ENCODE data around the gene QRICH1. TPM values are rescaled to one million over a fixed set of nuclear protein-coding genes. Genes with fewer than 3 reads are reported as not detected.

Gene QRICH1
- total RNA-seq, 8 experiments from 2014 or later: 41.4 to 95.3 (median 71.4) TPM

DNA sequence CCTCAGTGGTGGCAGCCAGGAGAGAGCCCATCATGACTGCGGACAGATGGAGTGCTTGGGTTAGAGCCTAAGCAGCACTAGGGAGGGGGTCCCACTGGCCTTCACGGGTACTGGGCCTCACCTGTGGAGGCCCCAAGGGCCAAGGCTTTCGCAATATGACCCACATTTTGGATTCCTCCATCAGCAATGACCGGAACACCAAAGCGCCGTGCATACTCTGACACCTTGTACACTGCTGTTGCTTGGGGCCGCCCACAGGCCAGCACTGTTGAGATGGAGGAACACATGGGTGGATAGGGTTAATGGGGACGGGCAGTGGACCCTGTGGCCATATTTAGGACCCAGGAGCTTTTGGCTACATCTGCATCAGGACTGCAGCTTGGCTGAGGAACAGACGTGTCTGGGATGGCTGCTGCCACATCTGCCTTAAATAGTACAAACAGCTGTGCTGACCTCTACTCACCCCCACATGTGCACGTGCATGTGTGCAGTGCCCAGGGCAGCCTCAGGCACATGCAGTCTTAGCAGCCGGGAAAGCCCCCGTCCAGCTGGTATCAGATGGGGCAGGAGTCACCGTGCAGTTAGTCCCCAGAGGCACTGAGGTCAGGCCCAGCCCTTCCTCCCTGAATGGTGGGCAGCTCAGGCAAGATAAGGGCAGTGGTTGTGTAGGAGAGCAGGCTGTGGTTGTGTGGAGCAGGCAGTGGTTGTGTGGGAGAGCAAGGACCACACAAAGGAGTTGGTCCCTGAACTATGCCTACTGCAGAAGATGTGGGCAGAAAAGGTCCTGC is 68.7 kb downstream of the QRICH1 start:
- H3K27ac ChIP-seq: no peak overlapping the region
- peaks cover 14 to 21% of the 10 kb centered on the region in 2 donors for H3K4me1 ChIP-seq (replicated peaks in 1 of 2)
- no peak for ATAC-seq (replicated peaks in 6 of 8)
- no peak overlapping the region for H3K4me3 ChIP-seq
- in situ Hi-C loops (cut with MboI; ENCODE audit: low pct_unique_long_range_greater_than_20kb in 2 of 9, low sequenced_read_pairs in 9 of 9, unreplicated experiment in 9 of 9): no loop called here
- WGBS, 10 experiments: 50 to 100% (median 87%) methylated on average over 1 to 7 of the region's 13 CpGs; no CpG with 5 or more reads in 4 of the 10 experiments

- no peak overlapping the region for H3K4me3 ChIP-seq
- WGBS, 10 experiments: 50 to 100% (median 93%) methylated on average over 1 to 4 of the region's 5 CpGs; no CpG with 5 or more reads in 5 of the 10 experiments
- no peak for ATAC-seq (replicated peaks in 6 of 8)
- peaks cover 20 to 23% of the 10 kb centered on the region in 2 donors for H3K4me1 ChIP-seq (replicated peaks in 1 of 2)
- in situ Hi-C loops (cut with MboI; ENCODE audit: low pct_unique_long_range_greater_than_20kb in 2 of 9, low sequenced_read_pairs in 9 of 9, unreplicated experiment in 9 of 9): no loop called here
- H3K27ac ChIP-seq: no peak overlapping the region
These were observed 69.4 kb downstream of the QRICH1 start for GRCh38 chr3:49024449-49024848.

GRCh38 chr3:49023775-49024174 is 70.1 kb downstream of the QRICH1 start:
- 100% methylated on average over 1 to 2 of the region's 4 CpGs; no CpG with 5 or more reads in 7 of the 10 experiments for WGBS, 10 experiments
- H3K27ac ChIP-seq: no peak overlapping the region
- H3K4me3 ChIP-seq: no peak overlapping the region
- no peak for ATAC-seq (replicated peaks in 6 of 8)
- H3K4me1 ChIP-seq (replicated peaks in 1 of 2): peaks cover 26 to 27% of the 10 kb centered on the region in 2 donors
- in situ Hi-C loops (cut with MboI; ENCODE audit: low pct_unique_long_range_greater_than_20kb in 2 of 9, low sequenced_read_pairs in 9 of 9, unreplicated experiment in 9 of 9): no loop called here

DNA sequence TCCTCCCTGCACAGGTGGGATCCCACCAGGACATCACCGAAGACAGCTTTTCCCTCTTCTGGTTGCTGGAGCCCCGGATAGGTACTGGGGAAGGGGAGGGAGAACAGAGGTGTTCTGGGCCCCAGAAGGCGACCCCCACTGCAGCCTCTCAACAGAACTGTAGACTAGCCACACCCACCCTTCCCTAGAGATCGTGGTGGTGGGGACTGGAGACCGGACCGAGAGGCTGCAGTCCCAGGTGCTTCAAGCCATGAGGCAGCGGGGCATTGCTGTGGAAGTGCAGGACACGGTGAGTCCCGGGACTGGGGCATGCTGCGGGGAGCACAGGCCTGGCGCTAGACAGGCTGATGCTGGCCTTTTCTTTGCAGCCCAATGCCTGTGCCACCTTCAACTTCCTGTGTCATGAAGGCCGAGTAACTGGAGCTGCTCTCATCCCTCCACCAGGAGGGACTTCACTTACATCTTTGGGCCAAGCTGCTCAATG is 71.1 kb downstream of the QRICH1 start:
- 0 to 50% (median 20%) methylated on average over 1 to 4 of the region's 12 CpGs; no CpG with 5 or more reads in 5 of the 10 experiments for WGBS, 10 experiments
- in situ Hi-C loops (cut with MboI; ENCODE audit: low pct_unique_long_range_greater_than_20kb in 2 of 9, low sequenced_read_pairs in 9 of 9, unreplicated experiment in 9 of 9): no loop called here
- no peak for ATAC-seq (replicated peaks in 6 of 8)

GRCh38 chr3:49021813-49022687 is 71.8 kb downstream of the QRICH1 start, which contains the start of gene NDUFAF3:
TSS of gene NDUFAF3 (plus strand) at chr3:49022121. CDS start at chr3:49022145, 24 bp downstream.
- peaks cover 21 to 22% of the 10 kb centered on the region in 2 donors for H3K4me1 ChIP-seq (replicated peaks in 1 of 2)
- H3K4me3 ChIP-seq: peak within 1 kb of the TSS; percentile 78 to 97 (median 92)
- in situ Hi-C loops (cut with MboI; ENCODE audit: low pct_unique_long_range_greater_than_20kb in 2 of 9, low sequenced_read_pairs in 9 of 9, unreplicated experiment in 9 of 9): no loop called here
- H3K27ac ChIP-seq: peak within 1 kb of the TSS; percentile 99
- ATAC-seq (replicated peaks in 6 of 8): peak; percentile 65 to 79 (median 75)
- WGBS, 10 experiments: 0 to 3% (median 0%) methylated on average over 2 to 22 of the region's 83 CpGs; no CpG with 5 or more reads in 6 of the 10 experiments

More for the DNA sequence above, 71.1 kb downstream of the QRICH1 start:
- H3K4me1 ChIP-seq (replicated peaks in 1 of 2): peaks cover 18% of the 10 kb centered on the region in 2 donors
- H3K27ac ChIP-seq: peak overlapping the region; percentile 99
- peak overlapping the region; percentile 78 to 97 (median 92) for H3K4me3 ChIP-seq

DNA sequence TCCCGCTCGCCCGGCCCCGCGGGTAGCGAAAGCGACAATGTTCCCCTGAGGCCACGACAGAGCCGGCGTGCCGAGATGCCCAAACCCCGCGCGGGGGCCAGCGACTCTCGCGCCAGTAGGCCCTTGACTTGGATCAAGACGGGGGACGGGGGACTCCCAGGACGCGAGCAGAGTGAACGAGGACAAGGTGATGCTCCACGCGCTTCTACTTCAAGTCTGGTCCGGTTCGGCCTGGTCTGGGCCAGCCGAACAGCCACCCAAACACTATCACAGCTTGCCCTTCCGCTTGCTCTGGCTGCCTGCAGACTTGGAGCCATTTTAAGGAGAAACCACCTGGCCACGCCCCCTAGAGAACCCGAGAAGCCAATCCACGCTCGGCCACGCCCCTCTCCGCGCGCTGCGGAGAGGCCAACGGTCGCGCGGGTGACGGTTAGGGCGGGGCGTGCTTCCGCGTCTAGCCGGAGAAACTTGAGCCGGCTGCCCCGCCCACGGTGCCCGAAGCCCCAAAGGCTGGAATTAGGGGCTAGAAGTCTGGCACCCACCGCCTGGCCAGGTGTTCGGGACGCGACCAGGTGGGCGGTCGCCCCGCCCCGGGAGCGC is 72.6 kb downstream of the QRICH1 start:
- in situ Hi-C loops (cut with MboI; ENCODE audit: low pct_unique_long_range_greater_than_20kb in 2 of 9, low sequenced_read_pairs in 9 of 9, unreplicated experiment in 9 of 9): no loop called here
- H3K4me1 ChIP-seq (replicated peaks in 1 of 2): peaks cover 22 to 24% of the 10 kb centered on the region in 2 donors
- peak; percentile 48 to 72 (median 67) for ATAC-seq (replicated peaks in 6 of 8)
- peak overlapping the region; percentile 78 to 97 (median 92) for H3K4me3 ChIP-seq
- 0% methylated on average over 2 to 20 of the region's 60 CpGs; no CpG with 5 or more reads in 7 of the 10 experiments for WGBS, 10 experiments
- H3K27ac ChIP-seq: peak overlapping the region; percentile 99

DNA sequence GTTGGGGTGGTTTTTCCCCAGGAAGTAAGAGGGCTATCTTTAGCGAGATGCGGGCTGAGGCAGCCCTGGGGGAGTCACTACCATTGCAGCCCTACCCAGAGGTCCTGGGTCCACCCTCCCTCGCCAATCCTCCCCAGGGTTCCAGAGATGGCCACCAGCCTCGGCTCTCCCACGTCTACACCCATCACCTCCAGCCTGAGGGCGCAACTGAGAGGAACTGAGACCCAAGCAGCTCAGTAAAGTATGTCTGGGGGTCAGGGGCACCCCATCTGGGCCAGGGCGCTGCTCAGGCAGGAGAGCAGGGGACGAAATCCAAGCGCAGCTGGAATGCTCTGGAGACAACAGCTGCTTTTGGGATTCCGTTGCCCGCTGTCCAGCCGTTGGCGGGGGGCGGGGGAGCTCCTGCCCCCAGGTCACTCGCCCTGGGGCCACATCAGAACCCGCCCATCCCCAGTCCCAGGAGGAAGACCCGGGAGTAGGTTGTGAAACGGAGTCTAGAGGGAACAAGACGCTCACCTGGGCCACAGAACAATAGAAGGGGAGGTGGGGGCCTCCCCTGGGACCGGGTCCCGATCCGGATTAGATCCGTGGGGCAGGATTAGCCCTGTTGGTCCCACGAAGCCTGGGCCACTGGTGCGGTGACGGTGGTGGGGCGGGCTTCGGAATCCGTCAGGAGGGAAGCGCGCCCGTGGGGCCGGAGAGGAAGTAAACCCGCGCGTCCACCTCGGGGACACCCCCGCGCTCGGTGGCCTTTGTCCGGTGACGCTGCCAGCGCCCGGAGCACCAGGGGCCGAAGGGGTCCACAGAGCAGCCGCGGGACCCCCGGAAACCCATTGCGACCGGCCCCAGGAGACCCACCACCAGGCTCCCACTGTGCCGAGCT is 73.3 kb downstream of the QRICH1 start:
- in situ Hi-C loops (cut with MboI; ENCODE audit: low pct_unique_long_range_greater_than_20kb in 2 of 9, low sequenced_read_pairs in 9 of 9, unreplicated experiment in 9 of 9): no loop called here
- peak in 3 of 8 experiments; percentile 0 to 1 (median 0) for ATAC-seq (replicated peaks in 6 of 8)
- H3K4me3 ChIP-seq: peak overlapping the region; percentile 78 to 97 (median 92)
- WGBS, 10 experiments: 0 to 20% (median 2%) methylated on average over 1 to 9 of the region's 51 CpGs; no CpG with 5 or more reads in 5 of the 10 experiments
- H3K4me1 ChIP-seq (replicated peaks in 1 of 2): peaks cover 22 to 24% of the 10 kb centered on the region in 2 donors
- H3K27ac ChIP-seq: peak overlapping the region; percentile 76 to 99

GRCh38 chr3:49019941-49020329 is 73.9 kb downstream of the QRICH1 start:
- Histone ChIP-seq H3K4me1 (replicated peaks in 1 of 2) (peaks cover 22 to 24% of the 10 kb centered on the region in 2 donors), H3K4me3 (peak overlapping the region; percentile 78 to 97 (median 92)), H3K27ac (peak overlapping the region in 1 of 2 donors; percentile 99)
- in situ Hi-C loops (cut with MboI; ENCODE audit: low pct_unique_long_range_greater_than_20kb in 2 of 9, low sequenced_read_pairs in 9 of 9, unreplicated experiment in 9 of 9): no loop called here
- WGBS, 10 experiments: 33 to 90% (median 67%) methylated on average over 1 to 6 of the region's 12 CpGs; no CpG with 5 or more reads in 5 of the 10 experiments
- ATAC-seq (replicated peaks in 6 of 8): no peak

GRCh38 chr3:49018707-49019006 is 75.2 kb downstream of the QRICH1 start:
- in situ Hi-C loops (cut with MboI; ENCODE audit: low pct_unique_long_range_greater_than_20kb in 2 of 9, low sequenced_read_pairs in 9 of 9, unreplicated experiment in 9 of 9): no loop called here
- no peak for ATAC-seq (replicated peaks in 6 of 8)
- H3K4me3 ChIP-seq: peak overlapping the region; percentile 52 to 96 (median 83)
- peak overlapping the region; percentile 61 to 76 for H3K27ac ChIP-seq
- 0 to 13% (median 7%) methylated on average over 1 to 9 of the region's 18 CpGs; no CpG with 5 or more reads in 2 of the 10 experiments for WGBS, 10 experiments
- H3K4me1 ChIP-seq (replicated peaks in 1 of 2): peaks cover 22 to 24% of the 10 kb centered on the region in 2 donors

- in situ Hi-C loops (cut with MboI; ENCODE audit: low pct_unique_long_range_greater_than_20kb in 2 of 9, low sequenced_read_pairs in 9 of 9, unreplicated experiment in 9 of 9): no loop called here
- Histone ChIP-seq H3K4me3 (peak within 1 kb of the TSS; percentile 52 to 96 (median 83)), H3K4me1 (replicated peaks in 1 of 2) (peaks cover 22% of the 10 kb centered on the region in 2 donors), H3K27ac (peak within 1 kb of the TSS; percentile 61 to 76)
- 0 to 2% methylated on average over 8 to 17 of the region's 85 CpGs; no CpG with 5 or more reads in 8 of the 10 experiments for WGBS, 10 experiments
- ATAC-seq (replicated peaks in 6 of 8): peak; percentile 7 to 47 (median 36)
These were observed 75.7 kb downstream of the QRICH1 start, which contains the start of gene DALRD3 for GRCh38 chr3:49017971-49018706. TSS of gene DALRD3 (minus strand) at chr3:49018580. CDS start at chr3:49018564, 16 bp downstream.

Data from motor neuron (in vitro differentiated cells).